ENCODE measurements around the gene FBXL16. TPM values are rescaled to one million over a fixed set of nuclear protein-coding genes. Genes with fewer than 3 reads are reported as not detected.
"Not testable (repeated sequence)": the region's sequence is repeated elsewhere in the genome, so short reads cannot be mapped to it uniquely, and the experiment has no call there.

Gene FBXL16
- total and polyA plus RNA-seq, 3 donors from 2014 or later = 15.8 to 23.4 (median 16.1) TPM

DNA sequence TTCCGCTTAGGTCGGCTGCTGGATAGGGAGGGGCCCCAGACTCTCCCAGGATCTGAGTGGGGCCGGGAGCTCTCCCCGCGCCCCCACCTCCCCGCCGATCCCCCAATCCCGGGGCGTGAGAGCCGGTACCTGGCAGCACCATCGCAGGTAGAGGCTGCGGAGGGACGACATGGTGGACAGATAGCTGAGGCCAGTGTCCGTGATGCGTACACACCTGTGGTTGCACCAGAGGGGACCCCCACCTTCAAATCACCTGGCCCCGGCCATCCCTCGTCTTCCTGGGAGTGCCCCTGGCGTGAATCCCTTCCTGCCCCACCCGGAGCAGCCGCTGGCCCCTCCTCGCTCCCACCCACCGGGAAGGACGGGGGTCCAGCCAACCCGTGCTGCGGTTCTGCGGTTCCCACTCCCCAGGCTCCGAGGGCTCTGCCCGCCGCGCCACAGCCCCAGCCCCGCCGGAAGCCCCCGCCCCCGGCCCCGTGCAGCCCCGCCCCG lies 10.7 kb downstream of the FBXL16 start:
- no peak for DNase-seq
- WGBS, 2 donors = 2% methylated on average over 37 of the region's 37 CpGs; no CpG with 5 or more reads in 1 of the 2 donors
- H3K27ac ChIP-seq = no peak overlapping the region
- TF ChIP-seq POLR2A (IDR thresholded peaks at IDR 0.05) = no peak
- TF ChIP-seq, protein P1, sequence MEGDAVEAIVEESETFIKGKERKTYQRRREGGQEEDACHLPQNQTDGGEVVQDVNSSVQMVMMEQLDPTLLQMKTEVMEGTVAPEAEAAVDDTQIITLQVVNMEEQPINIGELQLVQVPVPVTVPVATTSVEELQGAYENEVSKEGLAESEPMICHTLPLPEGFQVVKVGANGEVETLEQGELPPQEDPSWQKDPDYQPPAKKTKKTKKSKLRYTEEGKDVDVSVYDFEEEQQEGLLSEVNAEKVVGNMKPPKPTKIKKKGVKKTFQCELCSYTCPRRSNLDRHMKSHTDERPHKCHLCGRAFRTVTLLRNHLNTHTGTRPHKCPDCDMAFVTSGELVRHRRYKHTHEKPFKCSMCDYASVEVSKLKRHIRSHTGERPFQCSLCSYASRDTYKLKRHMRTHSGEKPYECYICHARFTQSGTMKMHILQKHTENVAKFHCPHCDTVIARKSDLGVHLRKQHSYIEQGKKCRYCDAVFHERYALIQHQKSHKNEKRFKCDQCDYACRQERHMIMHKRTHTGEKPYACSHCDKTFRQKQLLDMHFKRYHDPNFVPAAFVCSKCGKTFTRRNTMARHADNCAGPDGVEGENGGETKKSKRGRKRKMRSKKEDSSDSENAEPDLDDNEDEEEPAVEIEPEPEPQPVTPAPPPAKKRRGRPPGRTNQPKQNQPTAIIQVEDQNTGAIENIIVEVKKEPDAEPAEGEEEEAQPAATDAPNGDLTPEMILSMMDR (IDR thresholded peaks at IDR 0.05) = no peak
- H3K36me3 ChIP-seq (ENCODE audit: low read depth, missing control alignments) = no peaks in the 10 kb centered on the region
- intact Hi-C loops (cut with DNase I; ENCODE audit: low total_unique reads) = no loop called here
- H3K27me3 ChIP-seq = no peaks in the 10 kb centered on the region
- peak overlapping the region in 1 of 2 donors; percentile 49 for H3K4me3 ChIP-seq
- no peaks in the 10 kb centered on the region for H3K9me3 ChIP-seq
- peaks cover 9% of the 10 kb centered on the region for H3K4me1 ChIP-seq

DNA sequence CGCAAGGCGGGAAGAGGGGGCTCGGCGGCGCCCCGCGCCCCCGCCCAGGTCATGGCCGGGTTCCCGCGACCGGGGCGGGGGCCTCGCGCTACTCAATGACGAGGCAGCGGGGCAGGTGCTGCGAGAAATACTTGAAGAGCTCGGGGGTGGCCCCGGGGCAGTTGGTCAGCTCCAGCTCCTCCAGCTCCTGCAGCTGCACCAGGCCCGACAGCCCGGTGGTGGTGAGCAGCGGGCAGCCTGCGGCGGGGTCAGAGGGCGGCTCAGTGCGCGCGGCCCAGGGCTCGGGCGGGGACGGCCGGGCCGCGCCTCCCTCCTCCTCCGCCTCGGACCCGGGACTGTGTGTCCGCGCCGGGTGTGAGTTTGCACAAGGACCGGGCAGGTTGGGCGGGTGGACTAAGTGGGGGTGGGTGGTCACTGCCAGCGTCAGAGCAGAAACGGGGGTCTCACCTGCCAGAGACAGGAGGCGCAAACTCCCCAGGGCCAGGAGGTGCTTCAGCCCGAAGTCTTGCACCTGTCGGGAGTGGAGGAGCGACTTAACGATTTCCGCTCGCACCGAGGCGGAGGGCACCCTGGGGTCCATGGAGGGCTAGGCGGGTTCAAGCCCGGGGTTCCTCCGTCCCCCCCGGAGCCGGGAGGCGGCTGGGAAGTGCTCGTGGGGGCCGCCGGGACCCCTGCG lies 11.3 kb downstream of the FBXL16 start:
- WGBS, 2 donors = 0 to 4% methylated on average over 13 to 31 of the region's 64 CpGs
- no peak for DNase-seq
- peaks cover 14% of the 10 kb centered on the region for H3K4me1 ChIP-seq
- H3K27ac ChIP-seq = no peak overlapping the region
- peak overlapping the region in 1 of 2 donors; percentile 49 for H3K4me3 ChIP-seq
- H3K27me3 ChIP-seq = no peaks in the 10 kb centered on the region
- no peak for TF ChIP-seq POLR2A (IDR thresholded peaks at IDR 0.05)
- TF ChIP-seq, protein P1 (IDR thresholded peaks at IDR 0.05) = no peak
- no peaks in the 10 kb centered on the region for H3K9me3 ChIP-seq
- no peaks in the 10 kb centered on the region for H3K36me3 ChIP-seq (ENCODE audit: low read depth, missing control alignments)
- intact Hi-C loops (cut with DNase I; ENCODE audit: low total_unique reads) = no loop called here

DNA sequence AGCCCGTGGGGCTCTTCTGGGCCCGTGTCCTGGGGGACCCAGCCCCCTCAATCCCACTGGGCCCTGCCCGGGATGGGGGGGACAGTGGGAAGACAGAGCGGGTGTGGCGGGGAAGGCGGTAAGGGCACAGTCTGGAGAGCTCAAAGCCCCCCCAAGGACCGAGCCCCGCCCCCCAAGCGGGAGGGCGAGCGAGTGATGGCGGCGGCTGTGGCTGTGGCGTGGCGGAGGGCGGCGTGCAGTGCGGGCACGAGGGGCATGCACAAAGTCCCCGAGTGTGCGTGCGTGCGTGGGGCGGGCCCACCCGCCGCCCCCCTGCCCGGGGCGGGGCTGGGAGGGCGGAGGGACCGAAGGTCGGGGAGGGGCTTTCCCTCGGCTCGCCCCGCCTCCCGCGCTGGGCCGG lies 11.8 kb downstream of the FBXL16 start:
- no peak overlapping the region for H3K27ac ChIP-seq
- no peaks in the 10 kb centered on the region for H3K9me3 ChIP-seq
- intact Hi-C loops (cut with DNase I; ENCODE audit: low total_unique reads) = no loop called here
- H3K27me3 ChIP-seq = no peaks in the 10 kb centered on the region
- WGBS, 2 donors = 2 to 6% methylated on average over 19 to 23 of the region's 37 CpGs
- peaks cover 19% of the 10 kb centered on the region for H3K4me1 ChIP-seq
- no peak overlapping the region for H3K4me3 ChIP-seq
- H3K36me3 ChIP-seq (ENCODE audit: low read depth, missing control alignments) = no peaks in the 10 kb centered on the region
- TF ChIP-seq, protein P1 (IDR thresholded peaks at IDR 0.05) = no peak
- TF ChIP-seq POLR2A (IDR thresholded peaks at IDR 0.05) = no peak
- no peak for DNase-seq

DNA sequence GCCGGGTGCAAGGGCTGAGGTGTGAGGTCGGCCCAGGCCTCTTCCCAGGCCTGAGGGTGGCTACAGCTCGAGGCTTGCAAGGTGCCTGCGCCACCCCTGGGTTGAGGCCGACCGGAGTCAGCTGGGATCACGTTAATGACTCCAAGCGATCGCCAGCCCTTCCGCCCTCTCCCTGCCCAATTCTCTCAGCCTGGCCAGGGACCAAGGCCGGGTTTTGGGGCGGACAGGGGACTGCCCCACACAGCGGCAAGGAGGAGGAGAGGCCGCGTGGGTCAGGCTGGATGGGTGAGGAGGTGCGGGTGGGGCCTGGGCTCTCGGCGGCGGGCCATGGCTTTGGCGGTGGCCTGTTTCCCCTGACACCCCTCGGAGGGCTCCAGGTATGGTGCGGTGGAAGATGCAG lies 12.2 kb downstream of the FBXL16 start:
- no peak for DNase-seq
- H3K27ac ChIP-seq = no peak overlapping the region
- 19 to 25% methylated on average over 10 to 22 of the region's 22 CpGs for WGBS, 2 donors
- no peaks in the 10 kb centered on the region for H3K27me3 ChIP-seq
- intact Hi-C loops (cut with DNase I; ENCODE audit: low total_unique reads) = no loop called here
- H3K36me3 ChIP-seq (ENCODE audit: low read depth, missing control alignments) = no peaks in the 10 kb centered on the region
- TF ChIP-seq POLR2A (IDR thresholded peaks at IDR 0.05) = no peak
- H3K4me3 ChIP-seq = no peak overlapping the region
- H3K9me3 ChIP-seq = no peaks in the 10 kb centered on the region
- H3K4me1 ChIP-seq = peaks cover 19% of the 10 kb centered on the region

DNA sequence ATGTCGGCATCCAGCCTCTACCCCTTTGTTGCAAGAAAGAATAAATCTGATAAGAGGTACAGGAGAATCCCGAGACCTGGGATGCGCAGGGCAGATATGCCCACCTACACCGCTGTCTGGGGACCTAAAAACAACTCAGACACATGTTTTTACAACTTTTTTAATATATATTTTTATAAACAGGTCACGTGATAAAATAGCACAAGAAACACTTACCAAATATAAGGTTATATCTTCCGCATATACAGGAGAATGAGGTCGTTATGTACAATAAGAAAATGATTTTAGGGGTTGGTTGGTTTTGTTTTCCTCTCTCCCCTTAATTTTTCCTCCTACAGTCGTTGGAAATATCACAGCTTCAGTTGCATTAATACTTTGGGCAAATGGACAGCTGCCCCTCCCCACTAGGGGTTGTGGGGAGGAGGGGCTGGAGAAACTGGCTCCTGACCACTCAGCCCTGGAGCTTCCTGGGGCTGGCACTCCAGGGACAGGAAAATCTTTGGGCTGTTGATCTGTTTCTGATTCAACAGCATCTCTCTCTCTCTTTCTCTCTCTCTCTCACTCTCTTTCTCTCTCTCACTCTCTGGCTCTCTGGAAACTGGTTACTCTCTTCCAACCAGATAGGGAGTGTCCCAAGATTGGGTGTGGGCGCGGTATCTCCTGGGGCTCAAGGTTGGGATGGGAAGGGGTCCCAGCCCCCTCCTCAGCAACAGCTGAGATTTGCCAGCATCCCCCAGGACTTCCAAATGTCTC lies 13.1 kb downstream of the FBXL16 start:
- no peaks in the 10 kb centered on the region for H3K9me3 ChIP-seq
- no peak for DNase-seq
- TF ChIP-seq POLR2A (IDR thresholded peaks at IDR 0.05) = no peak
- TF ChIP-seq, protein P1 (IDR thresholded peaks at IDR 0.05) = no peak
- 72 to 74% methylated on average over 10 of the region's 10 CpGs for WGBS, 2 donors
- no peaks in the 10 kb centered on the region for H3K36me3 ChIP-seq (ENCODE audit: low read depth, missing control alignments)
- H3K4me3 ChIP-seq = no peak overlapping the region
- H3K27me3 ChIP-seq = no peaks in the 10 kb centered on the region
- H3K4me1 ChIP-seq = peaks cover 19% of the 10 kb centered on the region
- H3K27ac ChIP-seq = no peak overlapping the region
- intact Hi-C loops (cut with DNase I; ENCODE audit: low total_unique reads) = no loop called here

DNA sequence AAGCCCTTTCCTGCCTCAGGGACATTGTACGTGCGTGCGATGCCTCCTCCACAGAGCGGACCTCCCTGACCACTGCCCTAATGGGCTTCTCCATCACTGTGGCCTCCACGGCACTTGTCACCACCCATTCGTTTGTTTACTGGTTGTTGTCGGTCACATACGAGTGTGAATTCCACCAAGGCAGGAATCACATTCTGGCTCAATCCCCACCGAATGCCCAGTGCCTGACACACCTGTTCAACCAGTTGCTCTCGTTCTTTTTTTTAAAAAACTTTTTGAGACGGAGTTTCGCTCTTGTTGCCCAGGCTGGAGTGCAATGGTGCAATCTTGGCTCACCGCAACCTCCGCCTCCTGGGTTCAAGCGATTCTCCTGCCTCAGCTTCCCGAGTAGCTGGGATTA lies 14.4 kb downstream of the FBXL16 start:
- intact Hi-C loops (cut with DNase I; ENCODE audit: low total_unique reads) = not testable (repeated sequence)

More for the DNA sequence above, 14.4 kb downstream of the FBXL16 start:
- H3K4me3 ChIP-seq; DNase-seq; H3K9me3 ChIP-seq; H3K27me3 ChIP-seq; H3K27ac ChIP-seq; H3K36me3 ChIP-seq (ENCODE audit: low read depth, missing control alignments): not testable (repeated sequence)
- peaks cover 19% of the 10 kb centered on the region for H3K4me1 ChIP-seq
- 75 to 85% methylated on average over 16 of the region's 16 CpGs for WGBS, 2 donors
